ENCODE measurements around the gene SMIM26.
"Not testable (repeated sequence)": the region's sequence is repeated elsewhere in the genome, so short reads cannot be mapped to it uniquely, and the experiment has no call there.

Gene SMIM26, protein sequence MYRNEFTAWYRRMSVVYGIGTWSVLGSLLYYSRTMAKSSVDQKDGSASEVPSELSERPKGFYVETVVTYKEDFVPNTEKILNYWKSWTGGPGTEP

DNA sequence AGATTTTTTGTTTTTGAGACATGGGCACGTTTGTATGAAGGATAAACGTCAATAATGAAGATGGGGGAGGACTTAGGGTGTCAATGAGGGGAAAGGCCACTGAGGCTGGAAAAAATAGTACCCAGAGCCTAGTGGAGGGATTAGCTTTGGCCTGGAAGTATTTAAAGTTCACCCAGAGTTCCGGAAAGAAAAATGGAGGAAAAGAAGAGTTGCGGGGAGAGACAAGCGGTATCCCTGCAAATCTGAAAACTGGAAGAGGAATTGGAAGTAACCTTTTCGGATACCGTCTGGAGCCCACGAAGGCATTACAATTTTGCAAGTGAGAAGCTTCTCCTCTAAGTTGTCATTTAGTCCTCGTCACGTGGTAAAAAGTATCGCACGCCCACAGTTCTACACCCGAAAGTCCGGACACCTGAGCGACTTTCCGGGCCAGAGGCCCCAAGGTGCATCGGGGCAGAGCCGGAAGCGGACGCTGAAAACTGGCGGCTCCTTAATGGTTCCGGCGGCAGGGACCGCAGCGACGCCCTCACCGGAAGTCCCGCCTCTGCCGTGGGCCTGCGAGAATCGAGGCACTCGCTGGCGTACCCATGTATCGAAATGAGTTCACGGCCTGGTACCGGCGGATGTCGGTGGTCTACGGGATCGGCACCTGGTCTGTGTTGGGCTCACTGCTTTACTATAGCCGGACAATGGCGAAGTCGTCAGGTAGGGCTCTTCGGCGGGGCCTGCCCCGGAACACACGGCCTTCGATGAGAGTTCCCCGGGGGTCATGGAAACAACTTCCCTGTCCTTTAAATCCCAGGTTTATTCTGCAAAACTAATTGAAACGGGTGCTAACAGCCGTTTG is at the start of gene SMIM26:
Gene SMIM26, plus strand, starts transcription at position 541 of the 847 bp plus-strand sequence. Its CDS starts 47 bp downstream, at position 588.
- peak; percentile 86 for DNase-seq

- not testable (repeated sequence) for DNase-seq
Observed at GRCh38 chr20:18522066-18522465, 45.2 kb upstream of the SMIM26 start.

- no peak for DNase-seq
Observed at GRCh38 chr20:18523066-18523465, 44.2 kb upstream of the SMIM26 start.

- DNase-seq: no peak
Observed at GRCh38 chr20:18524646-18525045, 42.6 kb upstream of the SMIM26 start.

GRCh38 chr20:18526761-18527160 is 40.5 kb upstream of the SMIM26 start:
- DNase-seq: not testable (repeated sequence)

DNA sequence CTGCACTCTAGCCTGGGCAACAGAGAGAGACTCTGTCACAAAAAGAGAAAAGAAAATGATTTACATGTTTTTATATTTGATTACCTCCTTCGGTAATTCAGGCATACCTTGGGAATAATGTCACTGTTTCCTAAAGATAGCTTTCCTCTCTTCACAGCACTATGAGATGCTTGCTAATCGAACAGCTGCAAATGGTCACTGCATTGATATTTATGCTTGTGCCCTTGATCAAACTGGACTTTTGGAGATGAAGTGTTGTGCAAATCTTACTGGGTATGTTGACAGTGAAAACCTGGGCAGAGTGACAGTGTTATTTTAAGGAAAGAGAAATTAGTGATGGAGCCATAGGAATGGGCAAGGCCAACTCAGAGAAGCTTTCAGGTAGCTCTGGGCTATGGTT is 39.9 kb upstream of the SMIM26 start:
- DNase-seq: no peak

GRCh38 chr20:18527836-18528235 is 39.4 kb upstream of the SMIM26 start:
- DNase-seq: no peak

- DNase-seq: no peak
Observed at GRCh38 chr20:18529041-18529440, 38.2 kb upstream of the SMIM26 start.

- no peak for DNase-seq
Observed at GRCh38 chr20:18532626-18533025, 34.6 kb upstream of the SMIM26 start.

DNA sequence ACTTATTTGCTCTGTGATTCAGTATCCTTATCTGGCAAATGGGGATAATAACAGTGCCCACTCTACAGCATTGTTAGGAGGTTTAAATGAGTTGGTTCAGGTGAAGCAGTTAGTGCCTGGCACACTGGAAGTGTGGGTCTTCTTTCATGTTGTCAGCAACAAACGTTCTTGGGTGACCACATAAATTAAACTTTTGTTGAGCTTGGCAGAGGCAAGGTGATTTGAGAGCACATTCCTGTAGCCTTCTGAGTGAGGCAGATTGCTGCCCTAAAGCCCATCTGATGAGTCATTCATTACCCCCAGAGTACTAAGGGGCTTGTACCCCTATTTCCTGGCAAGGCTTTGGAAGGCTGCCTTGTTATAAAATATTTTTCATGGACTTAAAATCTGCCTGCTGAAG is 33.7 kb upstream of the SMIM26 start:
- DNase-seq: no peak

- no peak for DNase-seq
Observed at GRCh38 chr20:18533978-18534644, 33.1 kb upstream of the SMIM26 start.

- no peak for DNase-seq
Observed at GRCh38 chr20:18537651-18538050, 29.6 kb upstream of the SMIM26 start.

DNA sequence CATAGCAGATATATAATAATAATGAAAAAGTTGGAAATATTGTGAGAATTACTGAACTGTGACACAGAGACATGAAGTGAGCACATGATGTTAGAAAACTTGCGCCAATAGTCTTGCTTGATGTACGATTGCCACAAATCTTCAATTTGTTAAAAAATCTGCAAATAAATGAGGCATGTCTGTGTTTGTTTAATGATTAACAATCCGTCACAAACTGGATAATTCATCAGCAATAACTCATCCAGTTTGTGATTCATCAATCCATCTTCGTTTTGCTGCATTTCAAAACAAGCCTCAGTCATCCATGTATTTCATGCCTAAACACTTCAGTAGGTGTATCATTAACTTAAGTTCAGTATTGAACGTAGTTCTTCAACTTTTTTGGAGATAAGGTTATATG is 25.5 kb upstream of the SMIM26 start:
- DNase-seq: no peak

DNA sequence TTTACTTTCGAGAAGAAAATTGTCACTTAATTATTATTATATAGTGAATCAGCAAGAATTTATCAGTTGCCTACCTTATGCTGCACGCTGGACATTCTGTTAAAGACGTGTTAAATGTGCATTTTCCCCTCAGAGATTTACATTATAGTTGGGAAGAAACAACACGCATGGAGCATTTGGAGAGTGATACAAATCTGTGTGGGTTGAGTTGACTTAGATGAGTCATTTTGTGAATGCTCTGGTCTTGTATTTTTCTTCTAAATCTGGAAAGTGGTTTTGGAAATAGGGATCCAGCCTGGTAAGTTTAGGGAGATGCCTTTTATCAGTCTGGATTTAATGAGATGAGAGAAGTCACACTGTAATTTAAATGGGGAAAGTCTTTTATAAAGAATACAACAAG is 24.0 kb upstream of the SMIM26 start:
- DNase-seq: no peak

- DNase-seq: no peak
Observed at GRCh38 chr20:18543932-18544331, 23.3 kb upstream of the SMIM26 start.

GRCh38 chr20:18545566-18545965 is 21.7 kb upstream of the SMIM26 start:
- DNase-seq: no peak

DNA sequence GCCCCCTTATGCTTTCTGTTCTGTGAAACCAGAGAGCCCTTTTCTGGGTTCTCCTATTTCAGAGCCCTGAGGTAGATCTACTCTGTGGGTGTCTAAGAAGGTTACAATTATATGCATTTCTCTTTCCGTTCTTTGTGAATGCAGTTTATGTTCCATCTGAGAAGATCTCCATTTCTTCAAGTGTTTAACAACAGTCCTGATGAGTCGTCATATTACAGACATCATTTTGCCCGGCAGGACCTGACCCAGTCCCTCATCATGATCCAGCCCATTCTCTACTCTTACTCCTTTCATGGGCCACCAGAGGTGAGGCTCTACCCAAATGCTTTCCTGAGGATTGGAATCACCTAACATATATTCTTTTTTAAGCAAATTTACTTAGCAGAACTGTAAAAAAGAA is 18.8 kb upstream of the SMIM26 start:
- DNase-seq: no peak

DNA sequence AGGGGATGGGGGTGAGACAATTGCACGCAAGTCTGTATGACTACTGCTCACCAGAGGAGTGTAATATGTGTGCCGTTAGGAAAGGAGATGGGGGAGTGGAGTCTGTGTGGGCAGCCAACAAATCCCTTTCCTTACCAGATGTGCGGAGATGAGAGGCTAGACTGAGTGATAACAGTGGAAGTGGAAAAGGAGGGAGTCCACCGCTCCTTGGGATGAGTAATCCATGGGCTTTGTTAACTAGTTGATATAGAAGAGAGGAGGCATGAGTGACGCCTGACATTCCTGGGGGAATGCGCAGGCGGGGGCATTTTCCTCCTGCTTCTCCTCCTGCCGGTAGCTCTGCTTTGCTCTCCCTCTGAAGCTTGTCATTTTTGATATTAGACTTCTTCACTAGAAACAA is 13.5 kb upstream of the SMIM26 start:
- no peak for DNase-seq

DNA sequence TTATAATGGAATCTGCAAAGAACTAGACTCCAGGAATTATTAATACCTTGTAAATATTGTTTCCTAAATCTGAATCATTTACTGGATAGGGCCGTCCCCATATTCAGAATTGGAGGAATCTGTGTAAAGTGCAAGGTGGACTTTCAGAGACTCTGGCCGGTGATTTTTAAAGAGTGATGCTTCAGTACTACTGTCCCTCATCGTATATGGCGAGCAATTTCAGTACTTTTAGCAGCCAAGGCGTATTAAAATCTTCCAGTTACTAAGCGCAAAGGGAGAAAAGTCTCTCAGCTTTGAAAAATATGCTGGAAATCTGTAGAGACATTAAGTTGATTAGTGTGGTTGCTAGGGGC is 483 bp downstream of the SMIM26 start:
- DNase-seq: no peak

DNA sequence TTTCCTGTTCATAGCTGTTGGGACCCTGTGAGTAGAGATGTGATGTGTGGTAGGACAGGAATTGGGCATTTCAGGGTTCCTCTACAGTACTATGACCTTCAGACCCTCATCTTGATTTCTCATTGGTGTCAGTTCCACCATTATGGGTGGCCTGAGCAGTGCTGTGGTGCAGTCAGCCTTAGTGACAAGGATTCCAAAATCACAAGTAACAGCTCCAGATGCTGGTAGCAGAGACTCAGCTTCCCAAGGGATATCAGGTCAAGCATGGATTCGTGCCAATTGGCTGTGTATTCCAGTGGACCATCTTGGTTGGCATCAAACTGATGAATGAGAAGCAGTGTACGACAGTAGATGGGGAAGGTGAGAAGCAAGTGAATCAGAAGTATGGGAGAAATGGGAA is 3.8 kb downstream of the SMIM26 start:
- no peak for DNase-seq

GRCh38 chr20:18571578-18571977 is 4.3 kb downstream of the SMIM26 start:
- DNase-seq: peak; percentile 91

- no peak for DNase-seq
Observed at GRCh38 chr20:18577942-18578341, 10.7 kb downstream of the SMIM26 start.

DNA sequence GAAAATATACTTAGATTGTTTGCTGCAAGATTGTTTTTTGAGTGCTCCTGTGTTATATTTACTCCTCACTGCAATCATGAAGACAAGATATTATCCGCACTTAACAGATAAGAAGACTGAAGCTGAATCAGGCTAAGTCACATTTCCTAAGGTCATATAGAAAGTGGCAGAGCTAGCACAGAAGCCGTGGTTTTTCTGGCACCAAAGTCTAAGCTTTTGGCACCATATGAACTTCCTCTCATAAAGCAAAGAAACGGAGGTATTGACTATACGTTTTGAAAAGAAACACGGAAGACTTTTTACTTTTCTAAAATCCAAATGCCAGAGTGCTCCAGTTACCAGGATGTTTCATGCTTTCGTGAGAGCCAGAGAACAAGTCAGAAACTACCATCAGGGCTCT is 11.3 kb downstream of the SMIM26 start:
- DNase-seq: peak; percentile 64

GRCh38 chr20:18580012-18580411 is 12.8 kb downstream of the SMIM26 start:
- DNase-seq: no peak

Measured in MV-4-11 (cell line).